Breast epithelium (tissue), 3 donors: Measurements from ENCODE around the gene PPP1R16B.

Source experiments
- CTCF ChIP-seq, 3 donors: fragments of 450-650 bp; IDR thresholded peaks; one replicate each; pipeline ENCODE4 v1.5.1; 2016 to 2017; ENCODE audit warnings: antibody characterized with exemption in 3 of 3, mild to moderate bottlenecking in 3 of 3, moderate library complexity in 3 of 3
- POLR2AphosphoS5 ChIP-seq, 3 donors: sonication (generic); formaldehyde crosslinking; IDR thresholded peaks; one replicate each; pipeline ENCODE4 v1.6.1; 2017; ENCODE audit warnings: antibody characterized with exemption in 3 of 3

- TF ChIP-seq POLR2AphosphoS5 (IDR thresholded peaks at IDR 0.05) = no peak
- no peak for TF ChIP-seq CTCF (IDR thresholded peaks at IDR 0.05)
Observed at GRCh38 chr20:38875175-38875993, 69.9 kb downstream of the PPP1R16B start.
